Ishikawa (cell line): ENCODE data around the gene CD68.

Experiments used
- CEBPB ChIP-seq: IDR thresholded peaks from 2 replicates; pipeline ENCODE4 v1.6.1; 2012
- CREB1 ChIP-seq: IDR thresholded peaks from 2 replicates; pipeline ENCODE4 v1.6.1; 2012; ENCODE audit warnings: low read depth
- EGR1 ChIP-seq: IDR thresholded peaks from 2 replicates; pipeline ENCODE4 v1.6.1; 2012
- EP300 ChIP-seq: IDR thresholded peaks from 2 replicates; pipeline ENCODE4 v1.6.1; 2012; ENCODE audit warnings: borderline replicate concordance
- FOXM1 ChIP-seq: IDR thresholded peaks from 2 replicates; pipeline ENCODE4 v1.6.1; 2012; ENCODE audit warnings: low read depth, borderline replicate concordance
- NFIC ChIP-seq: IDR thresholded peaks from 2 replicates; pipeline ENCODE4 v1.6.1; 2012
- RAD21 ChIP-seq: IDR thresholded peaks from 2 replicates; pipeline ENCODE4 v1.6.1; 2012; ENCODE audit warnings: low read depth
- TAF1 ChIP-seq: IDR thresholded peaks from 2 replicates; pipeline ENCODE4 v1.6.1; 2012; ENCODE audit warnings: low read depth, mild to moderate bottlenecking
- TCF12 ChIP-seq: IDR thresholded peaks from 2 replicates; pipeline ENCODE4 v1.6.1; 2012; ENCODE audit warnings: low read depth
- TEAD4 ChIP-seq: IDR thresholded peaks from 2 replicates; pipeline ENCODE4 v1.6.1; 2012
- YY1 ChIP-seq: IDR thresholded peaks from 2 replicates; pipeline ENCODE4 v1.6.1; 2012; ENCODE audit warnings: low read depth
- ZBTB7A ChIP-seq: IDR thresholded peaks from 2 replicates; pipeline ENCODE4 v1.6.1; 2012; ENCODE audit warnings: low read depth
- TF ChIP-seq, protein P1 (sequence below): IDR thresholded peaks from 2 replicates; pipeline ENCODE4 v1.6.1; 2012; ENCODE audit warnings: low read depth, mild to moderate bottlenecking
- TF ChIP-seq, protein P2 (sequence below): IDR thresholded peaks from 2 replicates; pipeline ENCODE4 v1.6.1; 2012
- TF ChIP-seq, protein P3 (sequence below): IDR thresholded peaks from 2 replicates; pipeline ENCODE4 v1.6.1; 2012

Gene CD68

DNA sequence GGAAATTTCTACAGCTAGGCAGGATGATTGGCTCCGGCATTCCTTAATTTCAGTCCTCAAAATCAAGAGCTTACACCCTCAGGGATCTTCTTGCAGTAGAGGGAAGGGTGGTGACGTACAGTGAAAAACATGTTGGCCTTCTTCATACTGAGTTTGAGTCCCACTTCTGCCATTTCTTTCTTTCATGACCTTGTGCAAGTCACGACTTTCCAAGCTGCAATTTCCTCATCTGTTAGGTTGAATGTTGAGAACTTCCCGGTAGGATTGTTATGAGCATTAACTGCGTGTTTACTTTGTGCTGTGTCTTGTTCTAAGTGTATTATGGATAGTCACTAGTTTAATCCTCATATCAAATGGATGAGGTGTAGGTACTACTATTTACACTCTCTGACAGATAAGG lies 9.9 kb upstream of the CD68 start:
- TF ChIP-seq, protein P1, sequence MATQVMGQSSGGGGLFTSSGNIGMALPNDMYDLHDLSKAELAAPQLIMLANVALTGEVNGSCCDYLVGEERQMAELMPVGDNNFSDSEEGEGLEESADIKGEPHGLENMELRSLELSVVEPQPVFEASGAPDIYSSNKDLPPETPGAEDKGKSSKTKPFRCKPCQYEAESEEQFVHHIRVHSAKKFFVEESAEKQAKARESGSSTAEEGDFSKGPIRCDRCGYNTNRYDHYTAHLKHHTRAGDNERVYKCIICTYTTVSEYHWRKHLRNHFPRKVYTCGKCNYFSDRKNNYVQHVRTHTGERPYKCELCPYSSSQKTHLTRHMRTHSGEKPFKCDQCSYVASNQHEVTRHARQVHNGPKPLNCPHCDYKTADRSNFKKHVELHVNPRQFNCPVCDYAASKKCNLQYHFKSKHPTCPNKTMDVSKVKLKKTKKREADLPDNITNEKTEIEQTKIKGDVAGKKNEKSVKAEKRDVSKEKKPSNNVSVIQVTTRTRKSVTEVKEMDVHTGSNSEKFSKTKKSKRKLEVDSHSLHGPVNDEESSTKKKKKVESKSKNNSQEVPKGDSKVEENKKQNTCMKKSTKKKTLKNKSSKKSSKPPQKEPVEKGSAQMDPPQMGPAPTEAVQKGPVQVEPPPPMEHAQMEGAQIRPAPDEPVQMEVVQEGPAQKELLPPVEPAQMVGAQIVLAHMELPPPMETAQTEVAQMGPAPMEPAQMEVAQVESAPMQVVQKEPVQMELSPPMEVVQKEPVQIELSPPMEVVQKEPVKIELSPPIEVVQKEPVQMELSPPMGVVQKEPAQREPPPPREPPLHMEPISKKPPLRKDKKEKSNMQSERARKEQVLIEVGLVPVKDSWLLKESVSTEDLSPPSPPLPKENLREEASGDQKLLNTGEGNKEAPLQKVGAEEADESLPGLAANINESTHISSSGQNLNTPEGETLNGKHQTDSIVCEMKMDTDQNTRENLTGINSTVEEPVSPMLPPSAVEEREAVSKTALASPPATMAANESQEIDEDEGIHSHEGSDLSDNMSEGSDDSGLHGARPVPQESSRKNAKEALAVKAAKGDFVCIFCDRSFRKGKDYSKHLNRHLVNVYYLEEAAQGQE: no peak
- TF ChIP-seq ZBTB7A (no peak), TAF1 (no peak), CEBPB (no peak), NFIC (no peak), YY1 (no peak), TCF12 (no peak), TEAD4 (no peak)
- TF ChIP-seq, protein P2, sequence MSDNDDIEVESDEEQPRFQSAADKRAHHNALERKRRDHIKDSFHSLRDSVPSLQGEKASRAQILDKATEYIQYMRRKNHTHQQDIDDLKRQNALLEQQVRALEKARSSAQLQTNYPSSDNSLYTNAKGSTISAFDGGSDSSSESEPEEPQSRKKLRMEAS: no peak

DNA sequence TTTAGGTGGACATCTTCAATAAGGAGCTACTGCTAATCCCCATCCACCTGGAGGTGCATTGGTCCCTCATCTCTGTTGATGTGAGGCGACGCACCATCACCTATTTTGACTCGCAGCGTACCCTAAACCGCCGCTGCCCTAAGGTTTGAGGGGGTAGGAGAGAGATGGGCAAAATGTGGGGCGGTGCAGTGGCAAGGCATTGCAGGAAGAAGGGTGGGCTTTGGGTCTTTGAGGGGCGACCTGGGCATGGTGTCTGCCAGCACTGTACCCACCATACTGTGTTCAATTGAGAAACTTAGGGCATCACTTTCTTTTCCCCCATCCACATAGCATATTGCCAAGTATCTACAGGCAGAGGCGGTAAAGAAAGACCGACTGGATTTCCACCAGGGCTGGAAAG lies 9.1 kb upstream of the CD68 start:
- TF ChIP-seq RAD21: no peak

DNA sequence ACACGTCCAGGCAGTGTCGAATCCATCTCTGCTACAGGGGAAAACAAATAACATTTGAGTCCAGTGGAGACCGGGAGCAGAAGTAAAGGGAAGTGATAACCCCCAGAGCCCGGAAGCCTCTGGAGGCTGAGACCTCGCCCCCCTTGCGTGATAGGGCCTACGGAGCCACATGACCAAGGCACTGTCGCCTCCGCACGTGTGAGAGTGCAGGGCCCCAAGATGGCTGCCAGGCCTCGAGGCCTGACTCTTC lies 7.2 kb upstream of the CD68 start:
- TF ChIP-seq, protein P3, sequence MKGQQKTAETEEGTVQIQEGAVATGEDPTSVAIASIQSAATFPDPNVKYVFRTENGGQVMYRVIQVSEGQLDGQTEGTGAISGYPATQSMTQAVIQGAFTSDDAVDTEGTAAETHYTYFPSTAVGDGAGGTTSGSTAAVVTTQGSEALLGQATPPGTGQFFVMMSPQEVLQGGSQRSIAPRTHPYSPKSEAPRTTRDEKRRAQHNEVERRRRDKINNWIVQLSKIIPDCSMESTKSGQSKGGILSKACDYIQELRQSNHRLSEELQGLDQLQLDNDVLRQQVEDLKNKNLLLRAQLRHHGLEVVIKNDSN: peak; percentile 97
- TF ChIP-seq EGR1: peak; percentile 69; the same call in 1 of the 2 replicates
- peak; percentile 94 for TF ChIP-seq YY1
- TF ChIP-seq NFIC: no peak
- TF ChIP-seq, protein P2: peak; percentile 100

DNA sequence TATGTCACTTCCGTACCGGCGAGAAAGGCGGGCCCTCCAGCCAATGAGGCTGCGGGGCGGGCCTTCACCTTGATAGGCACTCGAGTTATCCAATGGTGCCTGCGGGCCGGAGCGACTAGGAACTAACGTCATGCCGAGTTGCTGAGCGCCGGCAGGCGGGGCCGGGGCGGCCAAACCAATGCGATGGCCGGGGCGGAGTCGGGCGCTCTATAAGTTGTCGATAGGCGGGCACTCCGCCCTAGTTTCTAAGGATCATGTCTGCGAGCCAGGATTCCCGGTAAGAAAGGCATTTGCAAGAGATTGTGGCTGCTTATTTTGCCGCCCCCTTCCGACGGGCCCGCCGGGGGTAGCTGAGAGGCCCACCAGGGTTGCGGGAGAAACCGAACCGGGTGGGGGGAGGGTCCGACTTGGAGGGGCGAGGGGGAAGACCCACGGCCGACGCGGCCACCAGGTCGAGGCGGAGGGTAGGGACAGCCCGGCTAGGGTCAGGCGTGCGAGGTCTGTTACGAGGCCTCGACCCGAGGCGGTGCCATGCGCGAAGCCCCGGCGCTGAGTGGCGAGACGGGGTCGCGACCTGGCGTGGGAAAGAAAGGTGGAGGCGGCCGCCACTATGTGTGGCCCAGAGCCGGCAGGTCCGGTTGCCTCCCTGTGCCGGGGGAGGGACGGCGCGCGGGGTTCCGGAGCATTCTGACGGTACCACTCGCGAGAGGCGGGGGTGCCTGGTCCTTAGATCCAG lies 6.7 kb upstream of the CD68 start:
- TF ChIP-seq NFIC: peak; percentile 3; the same call in 1 of the 2 replicates
- TF ChIP-seq, protein P1: no peak
- TF ChIP-seq CREB1: peak; percentile 96
- TF ChIP-seq TCF12: peak; percentile 57; the same call in 1 of the 2 replicates
- TF ChIP-seq EP300: 0 out of 2 replicates have a peak, but pooled peaks have one; percentile 8
- peak; percentile 88 for TF ChIP-seq TAF1
- TF ChIP-seq YY1: peak; percentile 90
- TF ChIP-seq RAD21: no peak
- TF ChIP-seq TEAD4: 0 out of 2 replicates have a peak, but pooled peaks have one; percentile 3
- TF ChIP-seq, protein P3: no peak
- TF ChIP-seq CEBPB: no peak
- no peak for TF ChIP-seq ZBTB7A
- TF ChIP-seq EGR1: no peak; the same call in 1 of the 2 replicates
- TF ChIP-seq, protein P2: no peak
- TF ChIP-seq FOXM1: no peak

DNA sequence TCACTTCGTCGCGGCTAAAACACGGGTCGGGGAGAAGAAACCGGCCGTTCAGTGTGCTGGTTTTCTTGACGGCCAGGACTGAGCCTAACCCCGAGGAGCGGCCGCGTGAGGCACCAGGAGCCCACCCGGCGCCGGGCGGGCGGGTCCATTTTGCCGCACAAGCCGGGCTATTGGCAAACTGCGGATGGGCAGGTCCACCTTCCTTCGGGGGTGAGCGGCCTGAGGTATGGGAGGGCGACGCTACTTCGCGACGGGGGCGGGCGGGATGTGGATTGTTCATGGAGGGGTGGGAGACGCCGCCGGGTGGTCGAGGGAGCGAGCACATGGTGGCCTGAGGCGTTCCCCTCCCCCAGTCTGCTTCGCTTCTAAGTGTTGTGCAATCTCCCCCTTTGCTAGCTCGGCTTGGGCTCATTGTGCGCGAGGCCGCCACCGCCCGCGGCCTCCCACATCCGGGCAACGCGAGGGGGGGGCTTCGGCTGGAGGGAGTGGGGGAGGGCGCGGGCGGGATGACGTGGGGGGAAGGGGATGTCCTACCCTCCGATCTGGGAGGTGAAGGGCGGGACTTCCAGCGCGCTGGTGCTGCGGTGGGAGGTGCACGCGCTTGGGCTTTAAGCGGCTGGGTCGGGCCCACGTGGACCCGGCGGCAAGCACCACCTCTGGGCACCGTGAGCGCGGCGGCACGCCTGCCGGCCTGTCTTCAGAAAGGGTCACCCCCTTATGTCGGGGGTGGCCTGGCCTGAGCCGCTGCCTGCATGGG lies 5.9 kb upstream of the CD68 start:
- TF ChIP-seq TAF1: peak; percentile 45; the same call in 1 of the 2 replicates
- TF ChIP-seq, protein P3: peak; percentile 43; the same call in 1 of the 2 replicates
- TF ChIP-seq CREB1: no peak
- peak; percentile 98 for TF ChIP-seq CEBPB
- peak; percentile 26; the same call in 1 of the 2 replicates for TF ChIP-seq EP300
- TF ChIP-seq, protein P2: peak; percentile 90
- TF ChIP-seq YY1: peak; percentile 52; the same call in 1 of the 2 replicates
- peak; percentile 47; the same call in 1 of the 2 replicates for TF ChIP-seq EGR1
- no peak for TF ChIP-seq TEAD4
- TF ChIP-seq RAD21: no peak
- peak; percentile 37; the same call in 1 of the 2 replicates for TF ChIP-seq TCF12
